Type B pancreatic cell (in vitro differentiated cells): ENCODE results near the gene VWC2L. TPM values are rescaled to one million over a fixed set of nuclear protein-coding genes. Genes with fewer than 3 reads are reported as not detected.
A peak's percentile ranks its signal among the peaks of the same experiment; 100 is the strongest.

Experiments
- DNase-seq: peaks from one replicate; pipeline ENCODE4 v3.0.0; 2021; ENCODE audit warnings: mixed read lengths; ENCODE audit not compliant: unreplicated experiment; ENCODE audit errors: extremely low spot score
- H3K27ac Mint-ChIP-seq: 2 replicates; pipeline ENCODE4 v1.8.0; 2021; ENCODE audit warnings: mild to moderate bottlenecking, mixed read lengths
- H3K27me3 Mint-ChIP-seq: 2 replicates; pipeline ENCODE4 v1.8.0; 2021; ENCODE audit warnings: mixed read lengths
- H3K36me3 Mint-ChIP-seq: 2 replicates; pipeline ENCODE4 v1.8.0; 2021; ENCODE audit warnings: mixed read lengths
- H3K4me1 Mint-ChIP-seq: one replicate; pipeline ENCODE4 v1.8.0; 2021; ENCODE audit warnings: mixed read lengths; ENCODE audit not compliant: unreplicated experiment
- H3K4me3 Mint-ChIP-seq: 2 replicates; pipeline ENCODE4 v1.8.0; 2021; ENCODE audit warnings: mild to moderate bottlenecking, mixed read lengths
- H3K9me3 Mint-ChIP-seq: 2 replicates; pipeline ENCODE4 v1.8.0; 2021; ENCODE audit warnings: mixed read lengths
- total RNA-seq: library from RNA; stranded (reverse); gene quantifications from 2 replicates; pipeline ENCODE4 v1.2.1, GENCODE V29; 2021; ENCODE audit warnings: low replicate concordance
- TF ChIP-seq, protein P1 (sequence below): fragments of 200-600 bp; sonication (generic); conservative IDR thresholded peaks from 2 replicates; pipeline ENCODE4 v1.5.0; 2021; ENCODE audit warnings: antibody characterized with exemption, mild to moderate bottlenecking

Gene VWC2L
- total RNA-seq, 1 donor from 2014 or later = 0.17 TPM

DNA sequence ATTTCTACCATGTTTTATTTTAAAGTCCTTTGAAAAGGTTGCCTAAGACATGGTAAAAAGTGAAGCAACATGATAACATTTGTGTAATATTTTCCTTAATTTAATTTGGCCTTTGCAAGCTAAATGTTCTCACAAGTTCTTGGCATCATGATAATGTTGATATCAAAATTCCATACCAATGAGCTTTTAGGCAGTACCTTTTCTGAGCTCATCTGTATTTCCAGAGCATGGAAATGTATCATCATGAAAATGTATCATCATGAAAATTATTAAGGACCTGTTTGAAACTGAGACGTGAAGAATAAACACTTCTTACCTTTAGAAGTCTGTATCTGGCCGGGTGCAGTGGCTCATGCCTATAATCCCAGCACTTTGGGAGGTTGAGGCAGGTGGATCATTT, 73.8 kb downstream of the VWC2L start:
- Mint-ChIP-seq H3K9me3 (no peaks in the 10 kb centered on the region), H3K27ac (no peak overlapping the region), H3K36me3 (no peaks in the 10 kb centered on the region), H3K4me1 (no peaks in the 10 kb centered on the region), H3K27me3 (no peaks in the 10 kb centered on the region), H3K4me3 (no peak overlapping the region)
- TF ChIP-seq, protein P1, sequence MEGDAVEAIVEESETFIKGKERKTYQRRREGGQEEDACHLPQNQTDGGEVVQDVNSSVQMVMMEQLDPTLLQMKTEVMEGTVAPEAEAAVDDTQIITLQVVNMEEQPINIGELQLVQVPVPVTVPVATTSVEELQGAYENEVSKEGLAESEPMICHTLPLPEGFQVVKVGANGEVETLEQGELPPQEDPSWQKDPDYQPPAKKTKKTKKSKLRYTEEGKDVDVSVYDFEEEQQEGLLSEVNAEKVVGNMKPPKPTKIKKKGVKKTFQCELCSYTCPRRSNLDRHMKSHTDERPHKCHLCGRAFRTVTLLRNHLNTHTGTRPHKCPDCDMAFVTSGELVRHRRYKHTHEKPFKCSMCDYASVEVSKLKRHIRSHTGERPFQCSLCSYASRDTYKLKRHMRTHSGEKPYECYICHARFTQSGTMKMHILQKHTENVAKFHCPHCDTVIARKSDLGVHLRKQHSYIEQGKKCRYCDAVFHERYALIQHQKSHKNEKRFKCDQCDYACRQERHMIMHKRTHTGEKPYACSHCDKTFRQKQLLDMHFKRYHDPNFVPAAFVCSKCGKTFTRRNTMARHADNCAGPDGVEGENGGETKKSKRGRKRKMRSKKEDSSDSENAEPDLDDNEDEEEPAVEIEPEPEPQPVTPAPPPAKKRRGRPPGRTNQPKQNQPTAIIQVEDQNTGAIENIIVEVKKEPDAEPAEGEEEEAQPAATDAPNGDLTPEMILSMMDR = no peak
- DNase-seq = no peak

GRCh38 chr2:214489181-214489580, 78.3 kb downstream of the VWC2L start:
- Mint-ChIP-seq H3K36me3 (no peaks in the 10 kb centered on the region), H3K27ac (no peak overlapping the region), H3K4me3 (no peak overlapping the region), H3K4me1 (no peaks in the 10 kb centered on the region), H3K27me3 (no peaks in the 10 kb centered on the region), H3K9me3 (peaks cover 6% of the 10 kb centered on the region)
- TF ChIP-seq, protein P1 = peak; percentile 25
- DNase-seq = no peak

GRCh38 chr2:214489702-214490101, 78.8 kb downstream of the VWC2L start:
- H3K36me3 Mint-ChIP-seq = no peaks in the 10 kb centered on the region
- H3K9me3 Mint-ChIP-seq = peaks cover 6% of the 10 kb centered on the region
- no peak for DNase-seq
- TF ChIP-seq, protein P1 = no peak
- no peaks in the 10 kb centered on the region for H3K4me1 Mint-ChIP-seq
- H3K27ac Mint-ChIP-seq = no peak overlapping the region
- H3K27me3 Mint-ChIP-seq = no peaks in the 10 kb centered on the region
- H3K4me3 Mint-ChIP-seq = no peak overlapping the region

GRCh38 chr2:214492152-214492551, 81.3 kb downstream of the VWC2L start:
- Mint-ChIP-seq H3K27me3 (no peaks in the 10 kb centered on the region), H3K4me1 (no peaks in the 10 kb centered on the region), H3K36me3 (no peaks in the 10 kb centered on the region), H3K27ac (no peak overlapping the region), H3K9me3 (peaks cover 6% of the 10 kb centered on the region), H3K4me3 (no peak overlapping the region)
- TF ChIP-seq, protein P1 = no peak
- DNase-seq = no peak

GRCh38 chr2:214492608-214493007, 81.8 kb downstream of the VWC2L start:
- Mint-ChIP-seq H3K36me3 (no peaks in the 10 kb centered on the region), H3K27ac (no peak overlapping the region), H3K4me1 (no peaks in the 10 kb centered on the region), H3K4me3 (no peak overlapping the region), H3K9me3 (peaks cover 6% of the 10 kb centered on the region), H3K27me3 (no peaks in the 10 kb centered on the region)
- TF ChIP-seq, protein P1 = no peak
- DNase-seq = no peak

DNA sequence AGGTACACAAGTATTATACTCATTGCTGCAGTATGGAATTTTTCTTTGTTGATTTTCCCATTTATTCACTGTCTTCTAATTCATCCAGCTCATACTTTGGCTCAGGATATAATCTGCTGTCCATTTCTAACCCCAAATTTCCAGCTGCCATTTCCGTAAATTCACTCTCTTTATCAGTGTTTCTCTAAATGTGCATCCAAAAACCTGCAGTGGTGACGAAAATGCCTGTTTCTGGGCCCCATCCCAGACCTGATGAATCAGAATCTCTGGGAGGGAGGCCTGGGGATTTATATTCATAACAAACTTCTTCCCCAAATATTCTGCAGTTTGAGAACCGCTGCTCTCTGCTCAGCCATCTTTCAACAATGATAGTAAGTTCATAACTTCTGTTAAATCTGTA, 86.6 kb downstream of the VWC2L start:
- no peaks in the 10 kb centered on the region for H3K4me1 Mint-ChIP-seq
- no peak overlapping the region for H3K4me3 Mint-ChIP-seq
- no peaks in the 10 kb centered on the region for H3K9me3 Mint-ChIP-seq
- H3K27me3 Mint-ChIP-seq = no peaks in the 10 kb centered on the region
- no peak for DNase-seq
- H3K36me3 Mint-ChIP-seq = no peaks in the 10 kb centered on the region
- no peak overlapping the region for H3K27ac Mint-ChIP-seq
- TF ChIP-seq, protein P1 = no peak
